Measurements from ENCODE around the gene WBP1L.

WBP1L gene

DNA sequence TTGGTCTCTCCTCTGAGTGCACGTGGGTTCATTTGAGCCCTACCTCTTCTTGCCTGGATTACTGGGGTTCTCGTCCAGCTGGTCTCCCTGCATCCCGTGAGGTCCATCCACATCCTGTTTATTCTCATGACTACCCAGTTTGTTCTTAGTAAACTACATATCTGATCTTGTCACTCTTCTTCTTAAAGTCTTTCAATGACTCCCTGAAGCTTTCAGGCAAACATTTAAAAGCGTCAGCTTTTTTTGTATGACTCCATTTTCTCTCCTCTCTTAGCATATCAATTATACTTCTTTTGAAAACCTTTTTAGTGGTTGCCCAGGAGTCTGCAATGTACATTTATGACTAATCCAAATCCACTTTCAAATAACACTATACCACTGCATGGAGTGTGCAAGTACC is 21.8 kb upstream of the WBP1L start:
- H3K79me2 ChIP-seq (ENCODE audit: control insufficient read depth, low read length) = peaks cover 83% of the 10 kb centered on the region
- no peak for TF ChIP-seq EZH2phosphoT487 (IDR thresholded peaks at IDR 0.05; ENCODE audit: borderline replicate concordance, low read length)
- TF ChIP-seq, protein P1, sequence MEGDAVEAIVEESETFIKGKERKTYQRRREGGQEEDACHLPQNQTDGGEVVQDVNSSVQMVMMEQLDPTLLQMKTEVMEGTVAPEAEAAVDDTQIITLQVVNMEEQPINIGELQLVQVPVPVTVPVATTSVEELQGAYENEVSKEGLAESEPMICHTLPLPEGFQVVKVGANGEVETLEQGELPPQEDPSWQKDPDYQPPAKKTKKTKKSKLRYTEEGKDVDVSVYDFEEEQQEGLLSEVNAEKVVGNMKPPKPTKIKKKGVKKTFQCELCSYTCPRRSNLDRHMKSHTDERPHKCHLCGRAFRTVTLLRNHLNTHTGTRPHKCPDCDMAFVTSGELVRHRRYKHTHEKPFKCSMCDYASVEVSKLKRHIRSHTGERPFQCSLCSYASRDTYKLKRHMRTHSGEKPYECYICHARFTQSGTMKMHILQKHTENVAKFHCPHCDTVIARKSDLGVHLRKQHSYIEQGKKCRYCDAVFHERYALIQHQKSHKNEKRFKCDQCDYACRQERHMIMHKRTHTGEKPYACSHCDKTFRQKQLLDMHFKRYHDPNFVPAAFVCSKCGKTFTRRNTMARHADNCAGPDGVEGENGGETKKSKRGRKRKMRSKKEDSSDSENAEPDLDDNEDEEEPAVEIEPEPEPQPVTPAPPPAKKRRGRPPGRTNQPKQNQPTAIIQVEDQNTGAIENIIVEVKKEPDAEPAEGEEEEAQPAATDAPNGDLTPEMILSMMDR (IDR thresholded peaks at IDR 0.05; ENCODE audit: low read depth, low read length, poor library complexity, severe bottlenecking) = no peak
- no peak overlapping the region for H3K4me2 ChIP-seq (ENCODE audit: low read length)
- no peaks in the 10 kb centered on the region for H3K9me3 ChIP-seq (ENCODE audit: control insufficient read depth, insufficient read depth, low read length)
- 0 out of 2 replicates have a peak, but pooled peaks cover 3% of the 10 kb centered on the region for H4K20me1 ChIP-seq (ENCODE audit: control insufficient read depth, insufficient read depth, low read depth, low read length)
- peaks cover 65% of the 10 kb centered on the region for H3K36me3 ChIP-seq (ENCODE audit: control insufficient read depth, low read length)
- H3K27me3 ChIP-seq (ENCODE audit: control insufficient read depth, low read length) = no peaks in the 10 kb centered on the region
- H3F3A ChIP-seq (ENCODE audit: control insufficient read depth, insufficient read depth) = no peaks in the 10 kb centered on the region
- no peaks in the 10 kb centered on the region for H3K9me2 ChIP-seq (replicated peaks; ENCODE audit: control insufficient read depth, low read length)
- H3K4me3 ChIP-seq (ENCODE audit: low read length) = no peak overlapping the region
- peaks cover 7% of the 10 kb centered on the region for H3K4me1 ChIP-seq (ENCODE audit: control insufficient read depth, low read length)
- H3K27ac ChIP-seq (ENCODE audit: low read depth, low read length) = no peak overlapping the region

DNA sequence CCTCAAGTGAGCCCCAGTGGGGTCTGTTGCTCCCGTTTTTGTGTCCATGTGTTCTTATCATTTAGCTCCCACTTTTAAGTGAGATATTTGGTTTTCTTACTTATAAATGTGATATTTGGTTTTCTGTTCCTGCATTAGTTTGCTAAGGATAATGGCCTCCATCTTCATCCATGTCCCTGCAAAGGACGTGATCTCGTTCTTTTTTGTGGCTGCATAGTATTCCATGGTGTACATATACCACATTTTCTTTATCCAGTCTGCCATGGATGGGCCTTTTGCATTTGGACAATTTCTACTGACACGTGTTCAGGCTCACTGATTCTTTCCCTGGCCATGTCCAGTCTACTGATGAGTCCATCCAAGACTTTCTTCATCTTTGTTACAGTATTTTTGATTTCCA is 19.8 kb upstream of the WBP1L start:
- no peaks in the 10 kb centered on the region for H3K9me3 ChIP-seq (ENCODE audit: control insufficient read depth, insufficient read depth, low read length)
- H4K20me1 ChIP-seq (ENCODE audit: control insufficient read depth, insufficient read depth, low read depth, low read length) = 0 out of 2 replicates have a peak, but pooled peaks cover 3% of the 10 kb centered on the region
- H3K27ac ChIP-seq (ENCODE audit: low read depth, low read length) = no peak overlapping the region
- no peaks in the 10 kb centered on the region for H3K27me3 ChIP-seq (ENCODE audit: control insufficient read depth, low read length)
- H3K36me3 ChIP-seq (ENCODE audit: control insufficient read depth, low read length) = peaks cover 69% of the 10 kb centered on the region
- no peak overlapping the region for H3K4me3 ChIP-seq (ENCODE audit: low read length)
- TF ChIP-seq EZH2phosphoT487 (IDR thresholded peaks at IDR 0.05; ENCODE audit: borderline replicate concordance, low read length) = no peak
- TF ChIP-seq, protein P1 (IDR thresholded peaks at IDR 0.05; ENCODE audit: low read depth, low read length, poor library complexity, severe bottlenecking) = no peak
- H3K79me2 ChIP-seq (ENCODE audit: control insufficient read depth, low read length) = peaks cover 62% of the 10 kb centered on the region
- H3K4me1 ChIP-seq (ENCODE audit: control insufficient read depth, low read length) = no peaks in the 10 kb centered on the region
- H3K4me2 ChIP-seq (ENCODE audit: low read length) = no peak overlapping the region
- no peaks in the 10 kb centered on the region for H3F3A ChIP-seq (ENCODE audit: control insufficient read depth, insufficient read depth)
- H3K9me2 ChIP-seq (replicated peaks; ENCODE audit: control insufficient read depth, low read length) = no peaks in the 10 kb centered on the region

DNA sequence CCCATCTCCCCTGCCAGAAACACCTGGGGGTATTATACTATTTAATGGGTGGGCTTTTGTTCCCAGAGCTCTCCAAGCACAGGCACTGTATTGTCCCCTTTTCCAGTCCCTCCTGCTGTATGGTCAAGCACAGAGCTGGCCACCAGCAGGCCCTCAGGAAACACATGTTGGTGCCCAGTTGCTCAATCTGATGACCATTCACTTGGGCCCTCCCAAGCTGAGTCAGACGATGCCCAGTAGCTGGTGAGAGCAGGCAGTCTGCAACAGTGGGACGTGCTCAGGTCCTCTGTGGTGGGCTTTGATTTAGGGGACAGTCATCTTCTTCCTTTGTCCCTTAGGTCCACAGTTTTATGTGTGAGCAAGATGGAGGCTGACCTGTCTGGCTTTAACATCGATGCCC is 17.5 kb upstream of the WBP1L start:
- Histone ChIP-seq H3K4me3 (ENCODE audit: low read length) (no peak overlapping the region), H4K20me1 (ENCODE audit: control insufficient read depth, insufficient read depth, low read depth, low read length) (no peaks in the 10 kb centered on the region), H3K4me2 (ENCODE audit: low read length) (no peak overlapping the region), H3K4me1 (ENCODE audit: control insufficient read depth, low read length) (no peaks in the 10 kb centered on the region), H3K27ac (ENCODE audit: low read depth, low read length) (no peak overlapping the region), H3K36me3 (ENCODE audit: control insufficient read depth, low read length) (peaks cover 72% of the 10 kb centered on the region), H3F3A (ENCODE audit: control insufficient read depth, insufficient read depth) (no peaks in the 10 kb centered on the region), H3K9me3 (ENCODE audit: control insufficient read depth, insufficient read depth, low read length) (no peaks in the 10 kb centered on the region), H3K9me2 (replicated peaks; ENCODE audit: control insufficient read depth, low read length) (no peaks in the 10 kb centered on the region), H3K79me2 (ENCODE audit: control insufficient read depth, low read length) (peaks cover 40% of the 10 kb centered on the region), H3K27me3 (ENCODE audit: control insufficient read depth, low read length) (no peaks in the 10 kb centered on the region)
- TF ChIP-seq EZH2phosphoT487 (IDR thresholded peaks at IDR 0.05; ENCODE audit: borderline replicate concordance, low read length) = no peak
- TF ChIP-seq, protein P1 (IDR thresholded peaks at IDR 0.05; ENCODE audit: low read depth, low read length, poor library complexity, severe bottlenecking) = no peak

Data from DOHH2 (cell line).